T-cell (primary cell): Measurements from ENCODE around the gene MZT2B. TPM values are rescaled to one million over a fixed set of nuclear protein-coding genes. Genes with fewer than 3 reads are reported as not detected.
"Not testable (repeated sequence)": the region's sequence is repeated elsewhere in the genome, so short reads cannot be mapped to it uniquely, and the experiment has no call there.

Experiments used
- ATAC-seq, 4 experiments: fragments of 200-7000 bp in 3 of 4; fragments of 150-1000 bp in 1 of 4; cut with Tn5 transposase; replicated peaks in 1 of 4; 1 replicate in 3 of 4; 2 replicates in 1 of 4; pipeline ENCODE4 v1.10.0; 2021; ENCODE audit warnings: moderate library complexity in 3 of 4, mild to moderate bottlenecking in 2 of 4, moderate number of reproducible peaks in 1 of 4
- CTCF ChIA-PET, 2 donors: fragments of 300-600 bp; sonication (Branson Sonifier 250); formaldehyde crosslinking; loops; one replicate each; lab custom pipeline; 2022; ENCODE audit warnings: antibody characterized with exemption in 2 of 2; lab: Charles Lee
- POLR2A ChIA-PET, 2 donors: fragments of 300-600 bp; sonication (Branson Sonifier 250); formaldehyde crosslinking; loops; one replicate each; lab custom pipeline; 2022; ENCODE audit warnings: antibody characterized with exemption in 2 of 2; lab: Charles Lee
- DNase-seq, 35 experiments: peaks; one replicate each; pipeline versions ENCODE4 v3.0.0 to v3.0.0-alpha.2; 2013 to 2023
- H3K27ac ChIP-seq: one replicate; pipeline ENCODE4 v1.5.1; 2013; ENCODE audit warnings: low read length
- H3K27me3 ChIP-seq, 2 experiments: replicated peaks in 1 of 2; 1 replicate in 1 of 2; 2 replicates in 1 of 2; pipeline versions ENCODE4 v1.6.1 to v1.7.0; 2013; ENCODE audit warnings: low read length in 1 of 2, mixed read lengths in 1 of 2; ENCODE audit not compliant: control insufficient read depth in 2 of 2, insufficient read depth in 2 of 2; ENCODE audit errors: extremely low read depth in 1 of 2
- H3K36me3 ChIP-seq, 2 donors: 1 replicate in 1 of 2; 2 replicates in 1 of 2; pipeline versions ENCODE4 v1.6.1 to v1.7.0; 2013; ENCODE audit warnings: low read length in 1 of 2; ENCODE audit not compliant: control insufficient read depth in 2 of 2, insufficient read depth in 1 of 2; ENCODE audit errors: extremely low read depth in 1 of 2
- H3K4me1 ChIP-seq, 2 experiments: 1 replicate in 1 of 2; 2 replicates in 1 of 2; pipeline versions ENCODE4 v1.6.1 to v1.7.0; 2013; ENCODE audit warnings: low read length in 2 of 2, mixed read lengths in 1 of 2; ENCODE audit not compliant: insufficient read depth in 2 of 2, control insufficient read depth in 1 of 2; ENCODE audit errors: extremely low read depth in 1 of 2
- H3K4me3 ChIP-seq, 2 donors: 1 replicate in 1 of 2; 2 replicates in 1 of 2; pipeline versions ENCODE4 v1.5.1 to v1.7.0; 2013; ENCODE audit warnings: mild to moderate bottlenecking in 2 of 2, low read length in 1 of 2, moderate library complexity in 1 of 2; ENCODE audit not compliant: control insufficient read depth in 1 of 2; ENCODE audit errors: extremely low read depth in 1 of 2
- H3K9me3 ChIP-seq: 2 replicates; pipeline ENCODE4 v1.7.0; 2013
- H3K27ac Mint-ChIP-seq, 2 donors: one replicate each; pipeline ENCODE4 v1.8.0; 2020 to 2021; ENCODE audit warnings: mild to moderate bottlenecking in 2 of 2, mixed read lengths in 2 of 2
- H3K27me3 Mint-ChIP-seq, 2 donors: one replicate each; pipeline ENCODE4 v1.8.0; 2021 to 2022; ENCODE audit warnings: mixed read lengths in 2 of 2
- H3K36me3 Mint-ChIP-seq: one replicate; pipeline ENCODE4 v1.8.0; 2021; ENCODE audit warnings: mixed read lengths
- H3K4me1 Mint-ChIP-seq, 3 donors: one replicate each; pipeline ENCODE4 v1.8.0; 2020 to 2022; ENCODE audit warnings: mixed read lengths in 3 of 3, mild to moderate bottlenecking in 1 of 3
- H3K4me3 Mint-ChIP-seq, 3 donors: one replicate each; pipeline ENCODE4 v1.8.0; 2020 to 2022; ENCODE audit warnings: mild to moderate bottlenecking in 3 of 3, mixed read lengths in 3 of 3, moderate library complexity in 3 of 3
- H3K9me3 Mint-ChIP-seq, 3 donors: one replicate each; pipeline ENCODE4 v1.8.0; 2020 to 2022; ENCODE audit warnings: mixed read lengths in 3 of 3
- WGBS: methylation state at CpG from one replicate; pipeline ENCODE4 v1.1.5; 2013; ENCODE audit warnings: missing lambda C conversion rate; ENCODE audit not compliant: insufficient coverage; 5-methylcytosine and 5-hydroxymethylcytosine counted together
- total RNA-seq, 35 experiments: library from RNA in 6 of 35; stranded (reverse) in 6 of 35; fragments of 120-200 nt in 1 of 35; gene quantifications; one replicate each; pipeline versions ENCODE4 v1.2.1 to v1.2.4 and lab custom pipeline; 2013 to 2026

MZT2B gene
- total RNA-seq, 5 donors from 2014 or later (not counting 1 experiment from before 2014, with no cell fraction given) = 195 to 294 (median 281) TPM

- peaks cover 0 to 8% (median 2%) of the 10 kb centered on the region in 3 donors for H3K4me1 Mint-ChIP-seq
- ATAC-seq (no peak), DNase-seq (no peak)
- 86% methylated on average over 13 of the region's 15 CpGs for WGBS
- Histone ChIP-seq H3K27me3 (no peaks in the 10 kb centered on the region), H3K27ac (no peak overlapping the region), H3K36me3 (peaks cover 2 to 3% of the 10 kb centered on the region in 2 donors), H3K4me1 (peaks cover 0 to 4% of the 10 kb centered on the region in 2 experiments), H3K9me3 (no peaks in the 10 kb centered on the region), H3K4me3 (no peak overlapping the region)
- POLR2A ChIA-PET = no interaction called here
- H3K27ac Mint-ChIP-seq = peak overlapping the region in 1 of 2 donors; percentile 16
- peaks cover 5% of the 10 kb centered on the region for H3K36me3 Mint-ChIP-seq
- no peaks in the 10 kb centered on the region for H3K27me3 Mint-ChIP-seq
- no peak overlapping the region for H3K4me3 Mint-ChIP-seq
- no peaks in the 10 kb centered on the region for H3K9me3 Mint-ChIP-seq
- CTCF ChIA-PET = no interaction called here
Measured at GRCh38 chr2:130190237-130190636, 8.2 kb downstream of the MZT2B start.

GRCh38 chr2:130191319-130191718 lies 9.3 kb downstream of the MZT2B start:
- POLR2A ChIA-PET, H3K9me3 Mint-ChIP-seq, H3K36me3 Mint-ChIP-seq: not testable (repeated sequence)

GRCh38 chr2:130192451-130192850 lies 10.4 kb downstream of the MZT2B start:
- H3K36me3 ChIP-seq, H3K27ac ChIP-seq, H3K9me3 ChIP-seq, H3K4me3 Mint-ChIP-seq, H3K36me3 Mint-ChIP-seq, H3K4me1 Mint-ChIP-seq, H3K27ac Mint-ChIP-seq, ATAC-seq, CTCF ChIA-PET, H3K4me3 ChIP-seq, H3K27me3 Mint-ChIP-seq, POLR2A ChIA-PET, DNase-seq, H3K4me1 ChIP-seq, H3K9me3 Mint-ChIP-seq, H3K27me3 ChIP-seq: not testable (repeated sequence)
- WGBS = 92% methylated on average over 2 of the region's 3 CpGs

More at GRCh38 chr2:130191319-130191718, 9.3 kb downstream of the MZT2B start:
- H3K36me3 ChIP-seq, H3K9me3 ChIP-seq, H3K4me1 Mint-ChIP-seq, ATAC-seq, CTCF ChIA-PET, H3K27ac Mint-ChIP-seq, H3K4me1 ChIP-seq, H3K4me3 Mint-ChIP-seq, H3K27ac ChIP-seq, DNase-seq, H3K27me3 ChIP-seq, H3K27me3 Mint-ChIP-seq, H3K4me3 ChIP-seq: not testable (repeated sequence)
- 91% methylated on average over 5 of the region's 6 CpGs for WGBS

- H3K27me3 ChIP-seq, H3K4me1 Mint-ChIP-seq, POLR2A ChIA-PET, H3K27me3 Mint-ChIP-seq, H3K36me3 Mint-ChIP-seq, H3K36me3 ChIP-seq, H3K4me3 Mint-ChIP-seq, H3K27ac Mint-ChIP-seq, H3K9me3 Mint-ChIP-seq, ATAC-seq, H3K9me3 ChIP-seq, H3K27ac ChIP-seq, H3K4me3 ChIP-seq, H3K4me1 ChIP-seq, CTCF ChIA-PET: not testable (repeated sequence)
- no CpG with 5 or more reads among the region's 22 CpGs for WGBS
- peak in 1 of 35 experiments; percentile 23 for DNase-seq
Measured at GRCh38 chr2:130193824-130194223, 11.8 kb downstream of the MZT2B start.

- 80% methylated on average over 1 of the region's 9 CpGs for WGBS
- H3K27ac Mint-ChIP-seq, H3K4me1 Mint-ChIP-seq, H3K27me3 ChIP-seq, H3K4me3 ChIP-seq, H3K36me3 Mint-ChIP-seq, H3K4me3 Mint-ChIP-seq, H3K27me3 Mint-ChIP-seq, H3K36me3 ChIP-seq, CTCF ChIA-PET, H3K27ac ChIP-seq, H3K4me1 ChIP-seq, ATAC-seq, POLR2A ChIA-PET, DNase-seq, H3K9me3 ChIP-seq, H3K9me3 Mint-ChIP-seq: not testable (repeated sequence)
Measured at GRCh38 chr2:130195089-130195635, 13.1 kb downstream of the MZT2B start.

GRCh38 chr2:130196052-130196451 lies 14.0 kb downstream of the MZT2B start:
- H3K27me3 Mint-ChIP-seq, H3K4me3 ChIP-seq, H3K36me3 ChIP-seq, H3K27me3 ChIP-seq, H3K27ac Mint-ChIP-seq, CTCF ChIA-PET, H3K4me1 Mint-ChIP-seq, ATAC-seq, H3K4me3 Mint-ChIP-seq, H3K9me3 ChIP-seq, H3K9me3 Mint-ChIP-seq, POLR2A ChIA-PET, H3K27ac ChIP-seq, DNase-seq, H3K36me3 Mint-ChIP-seq, H3K4me1 ChIP-seq: not testable (repeated sequence)
- 100% methylated on average over 1 of the region's 13 CpGs for WGBS

GRCh38 chr2:130198343-130198742 lies 16.3 kb downstream of the MZT2B start, which contains the start of gene TUBA3E:
TSS of gene TUBA3E (minus strand) at chr2:130198439. CDS start at chr2:130198360, 79 bp downstream.
- Mint-ChIP-seq H3K4me3 (no peak within 1 kb of the TSS), H3K27ac (no peak within 1 kb of the TSS), H3K27me3 (no peaks in the 10 kb centered on the region), H3K9me3 (no peaks in the 10 kb centered on the region), H3K36me3 (no peaks in the 10 kb centered on the region), H3K4me1 (no peaks in the 10 kb centered on the region)
- ChIA-PET CTCF (no interaction called here), POLR2A (no interaction called here)
- Histone ChIP-seq H3K9me3 (no peaks in the 10 kb centered on the region), H3K36me3 (no peaks in the 10 kb centered on the region), H3K27ac (no peak within 1 kb of the TSS), H3K27me3 (no peaks in the 10 kb centered on the region), H3K4me3 (no peak within 1 kb of the TSS), H3K4me1 (no peaks in the 10 kb centered on the region)
- WGBS = no CpG with 5 or more reads among the region's 26 CpGs
- ATAC-seq = no peak
- DNase-seq = no peak
